Measurements from ENCODE around the gene RASD1. TPM values are rescaled to one million over a fixed set of nuclear protein-coding genes. Genes with fewer than 3 reads are reported as not detected.

Gene RASD1
- total and polyA plus RNA-seq, 2 experiments from 2014 or later, result 3.6 to 3.7 TPM

- TF ChIP-seq ZNF462 (CRISPR knock-in tag; IDR thresholded peaks at IDR 0.05), result no peak
- TF ChIP-seq STAT1 (IDR thresholded peaks at IDR 0.05; ENCODE audit: unreplicated experiment), result no peak
Observed at GRCh38 chr17:17514361-17514992, 18.3 kb upstream of the RASD1 start (continued).

GRCh38 chr17:17513626-17514025 lies 17.4 kb upstream of the RASD1 start:
- Histone ChIP-seq H3K27ac (ENCODE audit: low read depth) (no peak overlapping the region), H3K79me2 (replicated peaks; ENCODE audit: insufficient read depth) (no peaks in the 10 kb centered on the region), H3K36me3 (ENCODE audit: insufficient read depth) (no peaks in the 10 kb centered on the region), H3F3A (replicated peaks; ENCODE audit: low read depth) (0 out of 2 replicates have a peak, but pooled peaks cover 3% of the 10 kb centered on the region), H3K4me2 (no peak overlapping the region), H3K27me3 (ENCODE audit: insufficient read depth) (no peaks in the 10 kb centered on the region), H3K9me2 (ENCODE audit: insufficient read depth) (no peaks in the 10 kb centered on the region), H3K4me1 (ENCODE audit: insufficient read depth) (peaks cover 8% of the 10 kb centered on the region; the same call in 1 of the 2 replicates), H3K4me3 (no peak overlapping the region), H2AFZ (no peak overlapping the region), H4K20me1 (replicated peaks; ENCODE audit: insufficient read depth) (no peaks in the 10 kb centered on the region)
- DNase-seq (ENCODE audit: low spot score), result no peak
- H3K36me3 Mint-ChIP-seq (ENCODE audit: low read depth), result no peaks in the 10 kb centered on the region; the same call in 2 of the 3 replicates
- TF ChIP-seq ZNF114 (CRISPR knock-in tag; IDR thresholded peaks at IDR 0.05) (no peak), JUNB (IDR thresholded peaks at IDR 0.05; ENCODE audit: unreplicated experiment) (no peak), STAT1 (IDR thresholded peaks at IDR 0.05; ENCODE audit: unreplicated experiment) (no peak), EZH2phosphoT487 (IDR thresholded peaks at IDR 0.05; ENCODE audit: unreplicated experiment) (no peak), ETS1 (IDR thresholded peaks at IDR 0.05) (no peak), EZH2 (IDR thresholded peaks at IDR 0.05; ENCODE audit: low read depth, unreplicated experiment) (no peak), NANOG (IDR thresholded peaks at IDR 0.05; ENCODE audit: borderline replicate concordance) (no peak), POLR2AphosphoS5 (IDR thresholded peaks at IDR 0.05; ENCODE audit: low read depth) (no peak)
- peaks cover 15% of the 10 kb centered on the region for H3K27me3 Mint-ChIP-seq (ENCODE audit: insufficient read depth, low read depth, poor library complexity)
- H3K4me1 Mint-ChIP-seq, result peaks cover 26% of the 10 kb centered on the region
- H3K27ac Mint-ChIP-seq, result no peak overlapping the region; the same call in 1 of the 2 replicates
- ATAC-seq, result no peak
- H3K4me3 Mint-ChIP-seq, result no peak overlapping the region
- no peaks in the 10 kb centered on the region for H3K9me3 Mint-ChIP-seq
